ENCODE results near the gene C1orf21. TPM values are rescaled to one million over a fixed set of nuclear protein-coding genes. Genes with fewer than 3 reads are reported as not detected.

Gene C1orf21
- total RNA-seq, 2 experiments from 2014 or later, result 7.7 to 8.8 TPM

DNA sequence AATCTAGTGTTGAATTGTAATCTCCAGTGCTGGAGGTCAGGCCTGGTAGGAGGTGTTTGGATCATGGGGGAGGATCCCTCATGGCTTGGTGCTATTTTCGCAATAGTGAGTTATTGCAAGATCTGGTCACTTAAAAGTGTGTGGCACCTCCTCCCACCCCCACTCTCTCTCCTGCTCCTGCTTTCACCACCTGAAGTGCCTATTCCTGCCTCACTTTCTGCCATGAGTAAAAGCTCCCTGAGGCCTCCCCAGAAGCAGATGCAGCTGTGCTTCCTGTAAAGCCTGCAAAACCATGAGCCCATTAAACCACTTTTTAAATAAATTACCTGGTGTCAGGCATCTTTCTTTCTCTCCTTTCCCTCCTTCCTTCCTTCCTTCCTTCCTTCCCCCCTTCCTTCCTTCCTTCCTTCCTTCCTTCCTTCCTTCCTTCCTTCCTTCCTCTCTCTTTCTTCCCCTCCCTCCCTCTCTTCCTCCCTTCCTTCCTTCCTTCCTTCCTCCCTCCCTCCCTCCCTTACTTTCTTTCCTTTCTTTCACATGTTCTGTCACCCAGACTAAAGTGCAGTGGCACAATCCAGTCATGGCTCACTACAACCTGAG is 172.4 kb downstream of the C1orf21 start:
- Mint-ChIP-seq H3K9me3 (no peaks in the 10 kb centered on the region), H3K4me3 (no peak overlapping the region), H3K36me3 (ENCODE audit: low read depth) (no peaks in the 10 kb centered on the region), H3K4me1 (no peaks in the 10 kb centered on the region), H3K27ac (no peak overlapping the region), H3K27me3 (peaks cover 7% of the 10 kb centered on the region)
- ChIA-PET CTCF (no interaction called here), POLR2A (no interaction called here)
- DNase-seq, result no peak

DNA sequence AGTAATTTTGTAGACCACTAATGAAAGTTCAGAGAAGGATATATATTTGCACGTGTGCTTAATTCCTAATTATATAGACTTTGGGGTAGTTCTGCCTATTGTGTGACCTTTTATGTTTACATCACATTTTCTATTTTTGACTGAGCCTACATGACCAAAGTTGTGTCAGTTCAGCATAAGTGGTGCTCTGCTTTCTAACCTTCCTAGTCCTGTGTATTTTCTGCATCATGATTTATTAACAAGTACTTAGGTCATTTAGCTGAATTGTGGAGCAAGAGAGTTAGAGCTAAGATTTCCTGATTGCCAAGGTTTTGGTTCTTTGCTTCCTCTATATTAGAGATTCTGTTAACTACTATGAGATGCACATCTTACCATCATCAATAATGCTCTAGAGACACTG is 176.0 kb downstream of the C1orf21 start:
- Mint-ChIP-seq H3K27ac (no peak overlapping the region), H3K27me3 (peaks cover 3% of the 10 kb centered on the region), H3K36me3 (ENCODE audit: low read depth) (no peaks in the 10 kb centered on the region), H3K4me3 (no peak overlapping the region), H3K9me3 (no peaks in the 10 kb centered on the region), H3K4me1 (no peaks in the 10 kb centered on the region)
- ChIA-PET CTCF (interaction anchor here (1.1 kb wide), 1 partner anchor 176 kb away, joined by 4 read pairs; the partner anchor contains the start of gene C1orf21), POLR2A (no interaction called here)
- no peak for DNase-seq

DNA sequence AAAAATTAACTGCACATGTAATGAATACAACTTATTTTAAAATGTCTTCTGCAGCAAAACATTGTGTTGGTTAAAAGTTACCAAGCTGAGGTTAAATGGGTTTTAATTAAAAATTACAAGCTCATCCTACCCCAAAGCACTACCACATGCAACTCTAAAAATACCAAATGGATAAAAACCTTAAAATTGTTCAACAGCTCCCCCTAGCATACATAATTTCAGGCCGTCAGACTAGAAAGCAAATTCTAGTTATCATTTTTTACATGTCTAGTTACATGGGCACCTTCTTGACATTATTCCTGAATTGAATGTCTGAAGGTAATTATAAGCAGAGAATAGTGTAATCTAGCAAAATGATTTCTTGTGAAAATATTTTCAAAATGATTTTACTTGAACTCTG is 176.5 kb downstream of the C1orf21 start:
- DNase-seq, result no peak
- Mint-ChIP-seq H3K4me1 (no peaks in the 10 kb centered on the region), H3K36me3 (ENCODE audit: low read depth) (no peaks in the 10 kb centered on the region), H3K4me3 (no peak overlapping the region), H3K27me3 (peaks cover 6% of the 10 kb centered on the region), H3K9me3 (no peaks in the 10 kb centered on the region), H3K27ac (no peak overlapping the region)
- POLR2A ChIA-PET, result no interaction called here
- CTCF ChIA-PET, result interaction anchor here (1.1 kb wide), 1 partner anchor 176 kb away, joined by 4 read pairs; the partner anchor contains the start of gene C1orf21

DNA sequence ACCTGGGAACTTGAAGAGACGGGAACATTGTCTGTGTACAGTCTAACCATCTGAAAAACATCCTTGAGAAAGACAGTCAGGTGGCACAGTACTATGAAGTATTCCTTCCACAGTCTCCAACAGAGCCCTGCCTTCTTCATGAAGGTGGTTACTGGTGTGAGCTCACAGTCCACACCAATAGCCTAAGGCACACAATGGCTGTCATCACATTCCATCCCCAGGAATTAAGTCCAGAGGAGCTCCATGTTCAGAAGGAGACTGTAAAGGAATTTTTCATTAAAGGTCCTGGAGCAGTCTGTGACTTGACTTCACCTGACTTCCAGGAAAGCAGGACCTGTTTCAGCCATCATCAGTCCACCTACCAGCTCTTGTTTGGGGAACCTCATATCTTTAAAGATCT is 180.2 kb downstream of the C1orf21 start:
- no peak overlapping the region for H3K27ac Mint-ChIP-seq
- POLR2A ChIA-PET, result no interaction called here
- CTCF ChIA-PET, result no interaction called here
- no peaks in the 10 kb centered on the region for H3K4me1 Mint-ChIP-seq
- no peaks in the 10 kb centered on the region for H3K36me3 Mint-ChIP-seq (ENCODE audit: low read depth)
- no peak for DNase-seq
- H3K27me3 Mint-ChIP-seq, result peaks cover 9% of the 10 kb centered on the region
- H3K9me3 Mint-ChIP-seq, result no peaks in the 10 kb centered on the region
- no peak overlapping the region for H3K4me3 Mint-ChIP-seq

DNA sequence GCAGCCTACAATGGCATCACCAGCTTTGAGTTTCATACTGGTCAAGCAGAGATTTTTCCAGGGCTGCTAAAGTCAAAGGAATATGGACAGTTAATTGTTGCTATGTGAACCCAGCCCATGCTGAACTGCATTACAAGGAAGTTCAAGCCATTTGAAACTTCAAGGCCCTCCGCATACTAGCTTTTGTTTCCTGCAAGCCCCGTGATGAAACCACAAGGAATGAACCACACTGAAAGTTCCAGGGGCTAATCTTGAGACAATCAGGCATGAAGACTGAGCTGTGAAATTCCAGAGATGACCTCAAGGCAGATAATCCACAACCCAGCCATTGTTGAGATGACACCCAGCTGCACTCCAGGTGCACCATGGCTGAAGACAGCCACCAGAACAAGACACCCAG is 180.8 kb downstream of the C1orf21 start:
- no peaks in the 10 kb centered on the region for H3K9me3 Mint-ChIP-seq
- CTCF ChIA-PET, result no interaction called here
- no peak for DNase-seq
- H3K4me1 Mint-ChIP-seq, result no peaks in the 10 kb centered on the region
- H3K4me3 Mint-ChIP-seq, result no peak overlapping the region
- H3K27me3 Mint-ChIP-seq, result peaks cover 7% of the 10 kb centered on the region
- H3K36me3 Mint-ChIP-seq (ENCODE audit: low read depth), result no peaks in the 10 kb centered on the region
- POLR2A ChIA-PET, result no interaction called here
- no peak overlapping the region for H3K27ac Mint-ChIP-seq

DNA sequence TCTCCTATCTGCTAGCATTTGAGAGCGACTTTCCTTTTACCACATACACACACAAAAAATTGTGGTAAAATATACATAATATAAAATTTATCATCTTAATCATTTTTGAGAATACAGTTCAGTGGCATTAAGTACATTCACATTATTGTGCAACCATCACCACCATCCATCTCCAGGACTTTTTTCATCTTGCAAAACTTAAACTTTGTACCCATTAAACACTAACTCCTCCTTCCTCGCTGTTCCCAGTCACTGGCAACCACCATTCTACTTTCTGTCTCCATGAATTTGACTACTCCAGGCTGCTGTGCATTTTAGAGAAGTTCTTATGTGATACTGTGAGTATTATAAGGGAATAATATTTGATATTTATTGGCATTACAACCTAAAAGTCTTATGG is 181.3 kb downstream of the C1orf21 start:
- no peak overlapping the region for H3K4me3 Mint-ChIP-seq
- no peaks in the 10 kb centered on the region for H3K9me3 Mint-ChIP-seq
- H3K27ac Mint-ChIP-seq, result no peak overlapping the region
- H3K36me3 Mint-ChIP-seq (ENCODE audit: low read depth), result no peaks in the 10 kb centered on the region
- POLR2A ChIA-PET, result no interaction called here
- H3K27me3 Mint-ChIP-seq, result peaks cover 7% of the 10 kb centered on the region
- H3K4me1 Mint-ChIP-seq, result no peaks in the 10 kb centered on the region
- CTCF ChIA-PET, result no interaction called here
- no peak for DNase-seq

DNA sequence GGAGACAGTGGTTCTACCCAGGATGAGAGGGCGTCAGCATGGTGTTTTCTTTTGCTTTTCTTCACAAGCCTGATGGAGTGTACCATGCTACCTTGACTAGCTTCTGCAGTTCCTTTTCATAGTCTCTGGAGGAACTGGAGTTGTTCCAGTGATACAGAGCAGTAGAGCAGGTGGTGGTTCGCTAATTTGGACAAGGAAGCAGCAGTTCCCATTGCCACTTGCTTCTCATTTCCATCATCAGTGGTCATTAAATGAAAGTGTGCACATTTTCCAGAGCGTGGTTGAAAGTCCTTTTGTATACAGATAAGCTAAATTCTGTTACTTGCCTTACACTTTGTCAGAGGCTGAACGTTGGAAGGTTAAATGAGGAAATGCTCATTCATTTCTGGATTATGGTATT is 182.3 kb downstream of the C1orf21 start:
- Mint-ChIP-seq H3K27me3 (peaks cover 7% of the 10 kb centered on the region), H3K4me1 (no peaks in the 10 kb centered on the region), H3K9me3 (no peaks in the 10 kb centered on the region), H3K27ac (no peak overlapping the region), H3K36me3 (ENCODE audit: low read depth) (no peaks in the 10 kb centered on the region), H3K4me3 (no peak overlapping the region)
- no peak for DNase-seq
- ChIA-PET POLR2A (no interaction called here), CTCF (no interaction called here)

DNA sequence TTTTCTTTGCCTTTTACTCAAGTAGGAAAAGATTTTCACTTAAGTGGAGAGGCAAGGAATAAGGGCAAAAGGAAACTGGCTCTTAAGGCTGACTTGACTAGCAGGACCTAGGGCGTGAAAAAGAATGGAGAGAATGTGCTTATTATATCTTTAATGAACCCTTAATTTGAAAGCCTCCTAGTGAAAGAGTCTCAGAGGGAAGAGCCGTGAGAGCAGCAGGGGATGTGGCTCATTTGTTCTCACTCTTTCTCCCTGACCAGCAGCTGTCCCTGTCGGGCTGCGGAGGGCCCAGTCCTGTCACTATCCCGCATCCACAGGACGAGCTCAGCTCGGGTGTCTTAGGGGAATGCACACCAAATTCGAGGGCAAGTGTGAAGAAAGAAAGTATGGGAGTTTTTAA is 187.8 kb downstream of the C1orf21 start:
- ChIA-PET POLR2A (no interaction called here), CTCF (no interaction called here)
- Mint-ChIP-seq H3K9me3 (no peaks in the 10 kb centered on the region), H3K27me3 (no peaks in the 10 kb centered on the region), H3K4me3 (no peak overlapping the region), H3K4me1 (no peaks in the 10 kb centered on the region), H3K27ac (no peak overlapping the region), H3K36me3 (ENCODE audit: low read depth) (no peaks in the 10 kb centered on the region)
- DNase-seq, result no peak

DNA sequence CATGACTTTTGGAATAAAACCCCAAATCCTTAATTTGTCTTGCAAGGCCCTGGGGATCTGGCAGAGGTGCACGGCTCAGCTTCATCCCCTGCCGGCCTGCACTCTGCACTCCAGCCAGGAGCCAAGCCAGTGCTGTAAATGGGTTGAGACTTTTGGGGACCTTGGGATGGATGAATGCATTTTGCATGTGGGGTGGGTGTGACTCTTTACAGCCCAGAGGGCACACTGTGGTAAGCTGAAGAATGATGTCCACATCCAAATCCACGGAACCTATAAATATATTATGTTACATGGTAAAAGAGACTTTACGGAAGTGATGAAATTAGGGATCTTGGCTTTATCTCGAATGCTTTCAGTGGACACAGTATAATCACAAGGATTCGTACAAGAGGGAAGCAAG is 190.0 kb downstream of the C1orf21 start:
- Mint-ChIP-seq H3K27ac (no peak overlapping the region), H3K4me1 (no peaks in the 10 kb centered on the region), H3K4me3 (no peak overlapping the region), H3K36me3 (ENCODE audit: low read depth) (no peaks in the 10 kb centered on the region), H3K9me3 (peaks cover 3% of the 10 kb centered on the region), H3K27me3 (peaks cover 4% of the 10 kb centered on the region)
- CTCF ChIA-PET, result no interaction called here
- POLR2A ChIA-PET, result no interaction called here
- DNase-seq, result no peak

DNA sequence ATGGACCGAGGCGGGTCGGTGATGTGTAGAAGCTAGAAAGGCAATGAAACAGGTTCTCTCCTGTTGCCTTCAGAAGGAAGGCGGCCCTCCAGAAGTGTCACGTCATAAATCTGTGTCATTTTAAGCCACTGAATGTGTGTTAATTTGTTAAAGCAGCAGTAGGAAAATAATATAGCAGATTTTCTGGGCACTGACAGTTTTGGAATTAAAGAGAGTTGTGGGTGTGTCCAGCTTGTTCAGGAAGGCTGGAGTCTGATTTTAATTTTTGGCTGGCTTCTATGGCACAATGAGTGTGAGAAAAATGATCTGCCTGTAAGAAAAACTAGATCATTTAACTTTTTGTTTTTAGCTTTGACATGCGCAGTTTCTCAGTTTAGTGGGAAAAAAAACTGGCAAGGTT is 190.5 kb downstream of the C1orf21 start:
- Mint-ChIP-seq H3K4me3 (no peak overlapping the region), H3K27me3 (peaks cover 5% of the 10 kb centered on the region), H3K9me3 (peaks cover 3% of the 10 kb centered on the region), H3K36me3 (ENCODE audit: low read depth) (no peaks in the 10 kb centered on the region), H3K4me1 (no peaks in the 10 kb centered on the region), H3K27ac (no peak overlapping the region)
- CTCF ChIA-PET, result no interaction called here
- DNase-seq, result no peak
- POLR2A ChIA-PET, result no interaction called here

DNA sequence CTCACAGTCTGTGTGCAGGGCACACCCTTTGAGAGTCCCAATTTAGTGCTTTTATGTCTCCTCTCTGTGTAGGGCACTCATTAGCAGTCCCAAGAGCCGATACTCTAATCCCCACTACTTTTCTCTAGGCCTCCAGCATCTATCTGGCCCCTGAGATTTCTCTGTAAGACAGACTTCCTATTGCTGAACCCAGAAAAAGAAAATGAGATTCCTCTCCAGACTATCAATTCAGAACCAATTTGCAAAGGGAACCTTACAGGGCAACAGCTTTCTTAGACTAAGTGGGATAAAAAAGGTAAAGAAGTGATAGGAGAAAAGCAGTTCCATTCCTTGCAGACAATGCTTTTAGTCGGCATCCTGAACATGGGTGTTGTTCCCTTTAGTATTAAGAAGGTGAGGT is 195.6 kb downstream of the C1orf21 start:
- Mint-ChIP-seq H3K4me1 (no peaks in the 10 kb centered on the region), H3K27me3 (peaks cover 10% of the 10 kb centered on the region), H3K27ac (no peak overlapping the region), H3K9me3 (peaks cover 3% of the 10 kb centered on the region), H3K36me3 (ENCODE audit: low read depth) (no peaks in the 10 kb centered on the region), H3K4me3 (no peak overlapping the region)
- no peak for DNase-seq
- ChIA-PET POLR2A (no interaction called here), CTCF (interaction anchor here (1.3 kb wide), 1 partner anchor 11 kb away, joined by 3 read pairs; no protein-coding TSS in a partner anchor)

DNA sequence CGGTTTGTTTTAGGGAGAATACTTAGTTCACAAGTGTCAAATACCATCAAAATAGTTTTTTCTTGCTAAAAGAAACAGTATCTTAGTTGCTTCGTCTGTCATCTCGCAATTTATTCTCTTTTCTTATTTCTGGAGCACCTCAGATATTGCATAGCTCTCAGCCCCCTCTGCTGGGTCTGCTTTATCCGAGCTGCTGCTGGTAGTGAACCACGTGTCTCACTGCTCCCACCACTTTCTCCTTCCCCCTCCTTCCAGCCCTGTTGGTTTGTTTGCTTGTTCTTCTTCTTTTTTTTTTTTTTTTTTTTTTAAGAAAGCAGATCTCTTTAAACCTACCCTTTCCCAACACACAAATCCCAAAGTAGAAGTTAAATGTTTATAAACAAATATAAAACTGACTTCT is 197.0 kb downstream of the C1orf21 start:
- Mint-ChIP-seq H3K27me3 (peaks cover 12% of the 10 kb centered on the region), H3K4me3 (no peak overlapping the region), H3K36me3 (ENCODE audit: low read depth) (no peaks in the 10 kb centered on the region), H3K9me3 (peaks cover 3% of the 10 kb centered on the region), H3K4me1 (no peaks in the 10 kb centered on the region), H3K27ac (no peak overlapping the region)
- ChIA-PET CTCF (interaction anchor here (0.6 kb wide), 1 partner anchor 1139 kb away, joined by 4 read pairs; no protein-coding TSS in a partner anchor), POLR2A (no interaction called here)
- DNase-seq, result no peak

DNA sequence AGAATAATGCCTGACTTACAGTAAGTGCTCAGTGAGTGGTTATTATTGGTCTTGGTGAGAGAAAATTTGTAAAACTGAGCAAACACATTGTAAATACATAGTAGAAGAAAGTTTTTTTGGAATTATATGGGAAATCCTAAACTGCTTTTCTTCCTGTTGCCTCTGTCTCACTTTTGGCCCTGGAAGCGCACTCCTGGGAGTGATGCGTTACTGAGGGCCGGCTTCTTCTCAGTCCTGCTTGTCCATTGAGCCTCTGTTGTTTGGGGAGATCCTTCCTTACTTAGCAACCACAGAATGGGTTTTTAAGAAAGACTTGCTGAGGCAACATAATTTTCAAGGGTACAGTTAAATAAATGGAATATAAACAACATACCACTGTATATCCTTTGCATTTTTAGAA is 201.9 kb downstream of the C1orf21 start:
- Mint-ChIP-seq H3K36me3 (ENCODE audit: low read depth) (no peaks in the 10 kb centered on the region), H3K4me1 (no peaks in the 10 kb centered on the region), H3K27me3 (peaks cover 5% of the 10 kb centered on the region), H3K9me3 (no peaks in the 10 kb centered on the region), H3K4me3 (no peak overlapping the region), H3K27ac (no peak overlapping the region)
- ChIA-PET POLR2A (no interaction called here), CTCF (no interaction called here)
- no peak for DNase-seq

DNA sequence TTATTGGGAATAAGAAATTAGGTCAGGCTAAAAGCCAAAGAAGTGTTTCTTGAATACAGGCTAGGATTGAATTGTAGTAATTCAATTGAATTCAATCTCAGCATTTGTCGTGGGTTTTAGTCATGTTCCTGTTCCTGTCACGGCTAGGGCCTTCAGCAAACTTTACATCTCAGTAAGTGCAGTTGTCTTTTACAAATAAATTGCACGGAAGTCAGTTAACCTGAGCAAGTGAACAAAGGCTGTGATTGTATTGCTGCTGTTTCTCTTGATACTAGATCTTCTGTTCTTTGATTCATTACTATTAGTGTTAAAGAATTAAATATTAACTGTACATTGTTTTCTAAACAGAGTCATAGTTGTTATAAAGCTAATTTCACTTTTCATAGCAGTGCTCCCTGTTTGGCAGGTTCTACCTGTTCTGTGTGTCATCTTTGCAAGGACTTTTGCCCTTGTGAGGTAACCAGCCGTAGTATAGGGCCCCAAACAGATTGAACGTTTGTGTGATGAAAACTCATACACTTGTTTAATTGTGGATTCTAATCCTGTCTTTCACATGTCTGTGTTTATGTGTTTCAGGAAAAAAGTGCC is 203.4 kb downstream of the C1orf21 start:
- no peak overlapping the region for H3K27ac Mint-ChIP-seq
- no peaks in the 10 kb centered on the region for H3K9me3 Mint-ChIP-seq
- H3K36me3 Mint-ChIP-seq (ENCODE audit: low read depth), result no peaks in the 10 kb centered on the region
- ChIA-PET CTCF (no interaction called here), POLR2A (no interaction called here)
- no peak for DNase-seq
- H3K4me3 Mint-ChIP-seq, result no peak overlapping the region
- H3K4me1 Mint-ChIP-seq, result no peaks in the 10 kb centered on the region
- H3K27me3 Mint-ChIP-seq, result peaks cover 5% of the 10 kb centered on the region

Data from activated CD4-positive, alpha-beta memory T cell treated with anti-CD3 and anti-CD28 coated beads, Interleukin-2, amount 10 ng/mL, durations not matched to agents 7 days and 5 days (primary cell).